DMS53 treated with DMSO at 0.1 percent for 48 hours (cell line): ENCODE measurements around the gene TUBB.

Experiments used
- DNase-seq: peaks from one replicate; lab custom pipeline; 2025; ENCODE audit not compliant: unreplicated experiment; lab: John Stamatoyannopoulos, UW

TUBB gene

DNA sequence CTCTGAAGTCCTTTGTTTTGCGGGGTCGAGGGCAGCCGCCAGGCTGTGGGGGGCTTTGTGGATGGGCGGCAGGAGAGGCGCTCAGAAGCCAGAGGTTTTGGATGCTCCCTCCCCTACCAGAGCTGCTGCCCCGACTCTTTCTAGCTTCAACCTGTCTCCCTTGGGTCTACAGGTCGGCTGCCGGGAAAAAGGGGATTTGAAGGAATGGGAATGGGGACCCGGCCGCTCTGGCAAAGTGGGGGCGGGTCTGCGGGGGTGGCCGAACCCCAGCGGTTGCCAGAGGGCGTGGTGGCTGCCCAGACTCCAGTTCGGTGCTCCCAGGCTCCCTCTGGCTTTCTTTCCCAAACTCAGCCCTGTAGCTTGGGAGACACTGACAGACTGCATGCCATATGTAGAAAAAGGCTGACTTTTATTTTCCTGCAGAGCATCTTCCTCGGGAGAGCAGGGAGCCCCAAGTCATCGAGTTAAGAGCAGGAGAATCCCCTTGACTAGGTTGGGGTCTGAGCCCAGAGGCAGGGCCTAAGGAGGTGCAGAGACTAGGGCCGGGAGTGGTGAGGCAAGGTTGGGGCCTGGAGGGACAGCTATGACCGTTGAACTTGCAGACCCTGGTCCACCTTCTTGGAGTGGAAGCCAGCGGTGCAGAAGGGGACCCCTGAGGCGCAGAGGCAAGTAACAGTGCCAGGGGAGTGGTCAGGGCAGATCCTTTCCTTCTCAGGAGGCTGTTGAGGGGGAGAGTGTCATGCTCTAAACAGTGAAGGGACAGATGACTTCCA lies 32.3 kb upstream of the TUBB start:
- DNase-seq = no peak

DNA sequence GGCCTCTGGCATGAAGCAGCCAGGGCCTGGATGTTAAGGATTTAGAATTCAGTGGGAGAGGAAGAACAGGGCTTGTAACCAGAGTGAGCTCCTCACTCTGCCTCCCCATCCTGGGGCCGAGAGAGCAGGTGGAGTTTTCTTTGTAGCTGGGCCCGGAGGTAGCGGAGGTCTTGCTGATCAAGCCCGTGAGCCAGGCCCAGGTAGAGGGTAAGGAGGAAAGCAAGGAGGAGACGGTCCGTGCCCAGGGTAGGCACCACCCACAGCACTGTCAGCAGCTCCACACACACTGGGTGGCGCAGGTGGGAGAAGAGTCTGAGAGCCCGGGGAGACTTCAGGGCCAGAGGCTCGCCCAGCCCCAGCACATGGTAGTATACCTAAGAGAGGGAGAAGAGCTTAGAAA lies 31.6 kb upstream of the TUBB start:
- no peak for DNase-seq

DNA sequence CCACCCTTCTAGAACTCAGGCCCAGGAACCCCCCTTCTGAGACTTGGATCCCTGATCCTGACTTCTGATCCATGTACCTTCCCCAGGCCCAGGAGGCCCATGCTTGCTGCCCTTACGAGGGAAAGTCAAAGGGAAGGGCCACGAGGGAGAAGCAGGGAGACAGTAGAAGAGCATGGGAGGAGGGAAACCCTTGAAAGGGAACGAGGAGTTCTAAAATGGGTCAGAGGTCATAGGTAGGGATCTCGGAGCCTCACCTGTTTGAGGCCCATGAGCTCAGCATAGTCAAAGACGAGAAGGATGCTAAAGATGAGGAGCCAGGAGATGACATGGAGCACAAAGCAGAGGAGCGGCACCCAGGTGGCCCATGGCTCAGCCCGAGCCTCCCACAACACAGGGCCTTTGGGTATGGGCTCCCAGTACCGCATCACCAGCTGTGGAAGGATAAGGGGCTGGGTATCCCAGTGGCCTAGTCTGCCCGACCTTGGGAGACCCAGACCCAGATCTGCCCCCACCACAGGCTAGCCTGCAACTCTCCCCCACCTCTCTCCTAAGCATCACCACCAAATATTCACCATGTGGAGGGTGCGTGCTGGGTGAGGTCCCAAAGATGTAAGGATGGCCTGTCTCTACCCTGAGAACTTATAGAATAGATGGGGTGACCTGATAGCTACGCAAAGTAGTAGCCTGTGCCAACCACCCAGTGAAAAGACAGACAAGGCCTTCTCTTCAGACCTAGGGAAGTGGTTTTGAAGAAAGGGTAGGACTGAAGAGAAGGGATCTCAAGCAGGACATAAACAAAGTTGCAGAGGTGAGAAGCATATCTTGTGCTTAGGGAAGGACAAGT lies 30.9 kb upstream of the TUBB start:
- DNase-seq = no peak

DNA sequence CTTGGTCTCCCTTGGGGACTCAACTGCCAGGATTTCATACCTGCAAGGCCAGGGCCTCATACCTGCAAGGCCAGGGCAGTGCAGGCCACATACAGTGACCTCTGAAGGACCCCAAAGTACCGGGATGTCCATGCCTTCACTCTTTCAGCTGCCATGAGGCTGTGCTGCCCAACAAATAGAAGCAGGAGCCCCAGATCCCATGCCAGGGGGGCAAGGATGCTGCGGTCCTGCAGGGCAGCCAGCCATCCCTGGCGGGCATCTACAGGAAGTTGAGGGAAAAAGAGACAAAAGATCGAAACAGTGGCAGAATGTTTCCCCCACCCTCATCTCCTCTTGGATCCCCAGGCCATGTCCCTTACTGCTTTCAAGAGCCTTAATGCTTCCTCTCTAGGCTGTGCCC lies 30.2 kb upstream of the TUBB start:
- DNase-seq = no peak

DNA sequence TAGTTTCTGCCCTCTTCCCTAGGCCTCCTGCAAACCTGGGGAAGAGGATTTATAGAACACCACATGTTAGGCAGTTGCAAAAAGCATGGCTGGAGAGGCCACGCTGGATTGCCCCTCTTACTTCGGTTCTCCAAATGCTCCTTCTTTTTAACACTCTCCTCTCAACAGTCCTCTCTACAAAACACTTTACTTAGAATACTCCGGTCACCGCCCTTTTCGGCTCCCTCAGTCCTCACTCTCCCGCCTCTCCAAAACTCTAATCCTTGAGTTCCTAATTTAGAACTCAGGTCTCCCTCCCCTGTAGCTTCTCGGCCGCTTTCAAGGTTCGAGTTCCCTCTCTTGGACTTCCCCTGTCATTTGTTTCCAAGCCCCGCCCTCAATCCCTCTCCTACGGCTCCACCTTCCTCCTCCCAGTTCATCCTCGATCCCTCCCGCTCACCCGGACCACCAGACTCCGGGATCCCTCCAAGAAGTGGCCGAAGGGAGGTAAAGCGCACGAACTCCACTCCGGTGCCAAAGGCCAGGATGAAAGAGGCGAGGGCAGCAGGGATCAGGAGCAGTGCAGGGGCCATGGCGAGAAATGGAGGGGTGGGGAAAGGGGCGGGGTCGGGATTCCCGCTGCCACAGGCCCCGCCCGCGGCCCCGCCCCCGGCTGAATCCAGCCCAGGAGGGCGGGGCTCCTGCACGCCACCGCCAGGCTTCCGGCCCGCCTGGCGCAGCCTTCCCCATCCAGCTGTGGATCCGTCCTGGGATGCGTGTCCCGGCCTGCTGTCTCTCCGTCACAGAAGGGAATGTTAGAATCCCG lies 29.5 kb upstream of the TUBB start, which contains the start of gene NRM:
Gene NRM, minus strand, starts transcription at position 582 of the 805 bp plus-strand sequence. Its CDS starts 10 bp downstream, at position 572.
- DNase-seq = peak; percentile 77

DNA sequence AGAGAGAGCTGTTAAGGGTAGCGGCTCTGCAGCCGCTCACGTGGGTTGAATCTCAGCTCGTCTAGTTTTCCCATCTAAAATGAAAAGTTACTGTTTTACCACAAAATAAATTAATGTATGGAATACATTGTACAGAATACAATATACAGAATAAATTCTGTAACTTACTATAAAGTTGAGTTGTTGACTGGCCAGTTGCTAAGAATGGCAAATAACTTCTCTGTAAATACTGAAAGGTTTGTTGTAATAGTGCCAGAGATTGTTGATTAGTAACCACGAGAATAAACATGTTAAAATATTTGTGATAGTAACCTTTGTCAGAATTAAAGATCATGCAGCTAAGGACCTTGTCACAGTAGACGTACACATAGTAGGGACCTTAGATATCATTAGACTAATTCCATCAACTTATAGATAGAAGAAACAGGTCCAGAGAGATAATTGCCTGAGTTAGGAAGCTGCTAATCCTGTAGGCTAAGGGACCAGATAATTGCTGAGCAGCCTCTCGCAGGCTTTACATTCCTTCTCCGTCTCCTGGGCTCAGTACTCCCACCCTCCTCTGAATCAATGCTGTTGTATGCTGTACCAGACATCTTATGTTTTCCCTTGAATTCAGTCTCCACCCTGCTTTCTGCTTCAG lies 28.8 kb upstream of the TUBB start:
- no peak for DNase-seq

DNA sequence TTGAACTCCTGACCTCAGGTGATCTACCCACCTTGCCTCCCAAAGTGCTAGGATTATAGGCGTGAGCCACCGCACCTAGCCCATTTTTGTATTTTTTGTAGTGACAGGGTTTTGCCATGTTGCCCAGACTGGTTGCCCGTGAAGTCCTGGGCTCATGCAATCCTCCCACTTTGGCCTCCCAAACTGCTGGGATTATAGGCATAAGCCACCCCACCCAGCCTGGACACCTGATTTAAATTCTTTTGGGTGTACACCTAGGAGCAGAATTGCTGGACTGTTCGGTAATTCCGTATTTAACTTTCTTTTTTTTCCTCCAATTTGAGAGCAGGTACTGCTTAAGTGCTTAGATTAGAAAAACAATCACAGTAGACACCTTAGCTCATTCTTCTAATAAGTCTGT lies 23.7 kb upstream of the TUBB start:
- DNase-seq = no peak

DNA sequence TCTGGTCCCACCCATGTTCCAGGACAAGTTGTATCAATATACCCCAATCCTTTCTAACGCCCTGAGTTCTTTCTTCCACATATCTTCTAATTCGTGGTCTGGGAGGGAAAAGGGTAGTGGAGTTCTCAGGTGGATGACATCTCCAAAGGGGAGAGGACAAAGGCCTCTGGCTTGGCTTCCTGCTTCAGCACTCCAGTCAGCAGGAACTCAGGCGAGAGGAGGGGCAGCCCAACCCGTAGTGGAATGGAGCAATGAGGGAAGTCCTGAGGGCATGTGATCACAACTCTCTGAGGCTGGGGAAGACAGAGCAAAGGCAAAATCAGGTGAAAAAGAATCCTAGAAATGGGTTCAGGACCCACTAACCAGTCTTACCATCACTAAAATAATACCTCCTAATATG lies 19.8 kb upstream of the TUBB start:
- no peak for DNase-seq

DNA sequence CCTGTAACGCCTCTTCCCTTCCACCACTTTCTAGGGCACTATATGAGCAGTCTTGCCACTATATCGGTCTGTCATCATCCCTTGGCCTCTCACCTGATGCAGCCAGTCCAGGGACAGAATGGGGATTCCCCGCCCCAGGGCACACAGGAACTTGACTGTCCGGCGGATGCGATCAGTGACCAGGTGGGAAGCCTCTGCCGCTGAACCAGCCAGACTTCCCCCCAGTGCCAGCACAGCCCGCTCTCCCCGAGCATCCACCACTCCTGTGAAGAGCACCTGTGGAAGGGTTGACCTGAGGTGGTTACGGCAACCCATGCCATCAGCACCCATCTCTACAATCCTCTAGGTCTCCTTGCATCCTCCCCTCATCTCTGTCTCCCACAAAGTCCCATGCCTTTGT lies 17.1 kb upstream of the TUBB start:
- DNase-seq = no peak

DNA sequence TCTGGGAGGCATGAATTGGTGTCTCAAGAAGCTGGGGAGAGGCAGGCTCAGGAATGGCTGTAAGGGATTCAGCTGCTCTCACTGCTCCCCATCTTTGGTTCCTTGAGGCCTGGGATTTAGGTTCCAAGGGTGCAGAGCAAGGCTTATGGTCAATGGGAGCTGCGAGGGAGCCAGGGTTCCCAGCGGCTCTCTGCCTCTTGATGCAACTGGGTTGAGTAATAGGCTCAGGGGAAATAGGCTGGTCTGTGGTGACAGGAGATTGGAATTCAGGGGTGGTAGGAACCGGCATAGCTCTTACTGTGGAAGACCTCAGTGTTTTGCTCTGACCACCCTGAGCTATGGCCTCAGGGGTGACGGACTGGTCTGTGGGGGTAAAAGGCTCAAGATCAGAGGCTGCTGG lies 16.3 kb upstream of the TUBB start:
- DNase-seq = no peak

DNA sequence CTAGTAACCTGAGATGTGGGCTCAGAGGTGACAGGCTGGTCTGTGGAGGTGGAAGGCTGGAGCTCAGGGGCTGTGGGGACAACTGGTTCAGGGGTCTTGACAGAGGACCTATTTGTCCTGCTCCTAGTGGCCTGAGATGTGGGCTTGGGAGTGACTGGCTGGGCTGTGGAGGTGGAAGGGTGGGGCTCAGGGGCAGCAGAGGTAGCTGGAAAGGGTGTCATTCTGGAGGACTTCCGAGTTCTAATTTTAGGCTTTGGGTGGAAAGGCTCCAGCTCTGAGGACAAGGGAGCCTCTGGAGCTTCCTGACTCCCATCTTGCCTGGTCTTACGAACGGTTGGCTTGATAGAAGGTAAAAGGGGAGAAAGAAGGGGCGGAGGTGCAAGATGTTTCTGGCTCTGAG lies 14.5 kb upstream of the TUBB start:
- DNase-seq = no peak

DNA sequence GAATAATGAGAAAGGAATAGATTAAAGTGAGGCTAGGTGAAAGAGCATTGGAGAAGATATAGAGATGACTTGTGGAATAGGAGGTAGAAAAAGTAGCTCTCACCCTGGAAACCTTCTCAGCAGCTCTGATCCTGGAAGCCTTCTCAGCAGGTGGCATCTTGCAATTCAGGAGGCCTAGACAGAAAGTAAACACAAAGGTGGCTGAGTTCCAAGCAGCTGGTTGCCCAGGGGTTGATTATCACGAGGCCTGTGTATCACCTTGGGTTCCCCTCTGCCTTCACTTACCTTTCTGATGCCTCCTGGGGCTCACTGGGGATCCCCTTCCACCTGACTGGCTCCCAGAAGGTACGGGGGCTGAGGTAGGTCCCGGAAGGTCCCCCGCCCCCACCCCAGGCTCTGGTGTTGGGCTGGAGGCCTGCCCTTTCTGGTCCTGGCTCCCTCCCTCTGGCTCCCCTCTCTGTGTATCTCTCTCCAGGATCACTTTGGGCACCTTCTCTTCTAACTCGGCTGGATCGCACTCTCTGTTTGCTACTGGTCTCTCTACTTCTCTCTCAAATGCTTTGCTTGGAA lies 12.8 kb upstream of the TUBB start:
- DNase-seq = peak; percentile 88

DNA sequence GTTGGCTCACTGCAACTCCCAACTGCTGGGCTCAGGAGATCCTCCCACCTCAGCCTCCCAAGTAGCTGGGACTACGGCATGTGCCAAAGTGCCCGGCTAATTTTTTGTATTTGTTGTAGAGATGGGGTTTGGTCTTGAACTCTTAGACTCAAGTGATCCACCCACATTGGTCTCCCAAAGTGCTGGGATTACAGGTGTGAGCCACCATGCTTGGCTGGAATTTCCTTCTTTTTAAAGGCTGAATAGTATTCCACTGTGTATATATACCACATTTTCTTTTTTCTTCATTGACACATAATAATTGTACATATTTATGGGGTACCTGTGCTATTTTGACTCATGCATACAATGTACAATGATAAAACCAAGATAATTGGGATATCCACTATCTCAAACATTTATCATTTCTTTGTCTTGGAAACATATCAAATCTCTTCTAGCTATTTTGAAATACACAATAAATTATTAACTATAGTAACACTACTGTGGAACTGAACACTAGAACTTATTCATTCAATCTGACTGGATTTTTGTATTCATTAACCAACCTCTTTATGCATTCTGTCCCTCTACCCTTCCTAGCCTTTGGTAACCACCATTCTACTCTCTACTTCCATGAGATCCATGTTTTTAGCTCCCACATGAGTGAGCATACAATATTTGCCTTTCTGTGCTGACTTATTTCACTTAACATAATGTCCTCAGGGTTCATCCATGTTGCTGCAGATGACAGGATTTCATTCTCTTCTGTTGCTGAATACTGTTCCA lies 10.9 kb upstream of the TUBB start:
- no peak for DNase-seq

DNA sequence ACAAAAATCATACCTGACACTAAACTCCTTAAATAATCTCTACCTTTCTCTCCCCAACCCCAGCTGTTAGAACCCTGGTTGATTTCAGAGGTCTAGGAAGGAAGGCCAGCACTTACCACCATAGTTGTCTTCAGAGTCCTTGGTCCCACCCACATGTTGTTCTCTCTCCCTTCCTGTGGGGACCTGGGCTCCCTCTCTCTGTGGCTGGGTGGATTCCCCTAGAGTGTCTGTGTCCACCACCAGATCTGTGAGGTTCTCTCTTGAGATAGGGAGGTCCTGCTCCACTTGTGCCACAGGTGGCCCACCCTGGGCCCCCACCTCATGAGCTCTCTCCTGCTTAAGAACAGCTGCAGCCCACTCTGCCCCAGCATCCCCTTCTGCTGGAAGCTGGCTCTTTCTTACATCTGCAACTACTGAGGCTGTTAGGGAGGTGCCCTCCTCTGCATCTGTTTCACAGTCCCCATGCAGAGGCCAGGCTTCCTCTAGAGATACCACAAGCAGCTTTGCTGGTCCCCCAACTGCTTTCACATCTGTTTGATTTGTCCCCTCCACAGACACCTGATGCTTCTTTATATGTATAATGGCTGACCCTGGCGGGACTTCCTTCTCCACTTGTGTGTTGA lies 8.3 kb upstream of the TUBB start:
- no peak for DNase-seq

DNA sequence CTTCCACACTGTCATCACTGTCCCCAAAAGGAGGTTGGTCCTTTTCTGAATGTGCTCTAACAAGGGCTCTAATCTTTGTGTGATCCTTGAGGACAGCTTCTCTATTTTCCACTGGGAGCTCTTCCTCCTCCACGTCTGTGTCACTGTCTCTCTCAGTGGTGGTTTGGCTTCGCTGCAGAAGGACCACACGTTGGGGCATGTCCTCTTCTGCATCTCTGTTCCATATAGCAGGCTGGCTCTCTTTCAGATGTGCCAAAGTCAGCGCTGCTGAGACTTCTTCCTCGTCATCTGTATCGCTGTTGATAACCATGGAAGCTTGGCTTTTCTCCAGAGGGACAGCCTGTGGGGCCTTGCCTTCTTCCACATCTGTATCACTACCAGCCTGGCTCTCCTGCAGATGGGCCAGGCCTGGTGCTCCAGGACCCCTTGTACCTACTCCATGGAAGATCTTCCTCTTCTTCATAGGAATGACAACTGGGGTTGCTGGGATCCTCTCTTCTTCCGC lies 7.7 kb upstream of the TUBB start:
- no peak for DNase-seq

DNA sequence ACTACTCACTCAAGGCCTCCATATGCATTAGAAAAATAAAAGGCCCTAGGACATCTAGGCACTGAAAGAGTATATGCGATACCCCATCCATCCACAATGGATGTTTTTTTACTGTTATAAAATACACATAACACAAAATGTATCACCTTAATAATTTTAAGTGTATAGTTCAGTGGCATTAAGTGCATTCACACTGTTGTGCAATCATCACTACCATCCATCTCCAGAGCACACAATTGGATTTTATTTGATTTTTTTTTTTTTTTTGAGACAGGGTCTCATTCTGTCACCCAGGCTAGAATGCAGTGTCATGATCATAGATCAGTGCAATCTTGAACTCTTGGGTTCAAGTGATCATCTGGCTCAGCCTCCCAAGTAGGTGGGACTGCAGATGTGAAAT lies 5.9 kb upstream of the TUBB start:
- no peak for DNase-seq

DNA sequence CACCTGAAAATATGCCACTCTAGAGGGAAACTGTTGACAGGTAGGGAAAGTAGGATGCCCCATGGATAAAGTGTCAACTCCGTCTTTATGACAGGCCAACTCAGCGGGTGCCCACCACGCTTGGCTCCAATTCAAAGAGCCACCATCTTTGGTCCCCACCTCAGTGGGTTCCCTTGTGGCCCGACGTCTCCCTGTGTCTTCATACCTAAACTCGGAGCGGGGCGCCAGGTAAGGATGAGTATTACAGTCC lies 3.3 kb upstream of the TUBB start:
- no peak for DNase-seq

DNA sequence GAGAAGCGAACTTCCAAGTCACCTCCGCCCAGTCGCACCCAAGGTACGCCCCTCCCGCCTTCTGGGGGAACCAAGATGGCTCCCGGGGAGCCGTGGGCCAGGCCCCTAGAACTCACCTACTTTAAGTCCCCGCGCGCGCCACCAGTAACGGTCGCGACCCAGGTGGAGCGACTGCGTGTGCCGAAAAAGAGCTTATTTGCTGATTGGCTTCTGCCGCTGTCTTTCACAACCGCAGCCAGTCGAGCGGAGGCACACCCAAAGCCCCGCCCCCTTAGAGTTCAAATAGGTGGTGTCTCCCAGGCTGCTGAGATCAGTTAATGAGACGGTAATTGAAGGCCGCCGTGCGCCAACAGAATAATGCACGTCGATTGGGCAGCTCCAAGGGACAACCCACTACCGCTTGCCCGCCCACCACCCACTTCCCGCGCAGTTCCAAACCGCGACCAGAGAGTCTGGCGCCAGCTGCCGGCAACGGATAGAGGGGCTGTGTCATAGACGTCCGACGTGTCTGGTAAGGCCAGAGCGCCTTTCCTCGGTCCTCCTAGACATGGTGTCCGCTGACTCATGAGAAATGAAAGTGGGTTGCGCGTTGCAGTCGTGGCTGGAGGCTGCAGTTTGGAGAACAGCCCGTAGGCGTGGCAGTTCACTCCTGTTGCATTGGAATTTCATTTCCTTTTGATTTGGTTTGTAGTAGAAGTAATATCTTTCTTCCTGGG lies 2.9 kb upstream of the TUBB start, which contains the start of gene MDC1:
Gene MDC1, minus strand, starts transcription at position 153 of the 716 bp plus-strand sequence. CDS start 2,106 bp downstream, outside the sequence.
- DNase-seq = peak; percentile 98
